ENCODE results near the gene SMARCAD1. TPM values are rescaled to one million over a fixed set of nuclear protein-coding genes. Genes with fewer than 3 reads are reported as not detected.
"Not testable (repeated sequence)": the region's sequence is repeated elsewhere in the genome, so short reads cannot be mapped to it uniquely, and the experiment has no call there.

SMARCAD1 gene
- total RNA-seq, 1 experiment from 2014 or later, result 18.7 TPM

DNA sequence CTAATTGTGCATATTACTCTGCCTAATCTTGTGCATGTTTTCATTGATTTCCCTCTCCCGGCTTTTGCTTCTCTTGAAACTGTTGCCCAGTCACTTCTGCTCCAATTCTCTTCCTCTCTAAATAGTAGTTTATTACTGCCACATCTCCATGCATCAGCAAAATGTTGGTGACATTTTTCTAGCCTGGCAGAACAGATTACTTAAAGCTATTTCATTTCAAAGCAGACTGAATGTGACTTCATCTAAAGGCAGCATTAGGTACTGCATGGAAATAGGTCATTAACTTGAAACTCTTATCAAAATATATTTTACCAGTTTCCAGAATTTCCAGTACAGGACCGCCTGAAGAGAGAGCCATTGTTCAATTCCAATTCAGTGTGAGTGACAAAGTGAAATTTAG lies 82.6 kb downstream of the SMARCAD1 start:
- DNase-seq (ENCODE audit: low read depth), result no peak

DNA sequence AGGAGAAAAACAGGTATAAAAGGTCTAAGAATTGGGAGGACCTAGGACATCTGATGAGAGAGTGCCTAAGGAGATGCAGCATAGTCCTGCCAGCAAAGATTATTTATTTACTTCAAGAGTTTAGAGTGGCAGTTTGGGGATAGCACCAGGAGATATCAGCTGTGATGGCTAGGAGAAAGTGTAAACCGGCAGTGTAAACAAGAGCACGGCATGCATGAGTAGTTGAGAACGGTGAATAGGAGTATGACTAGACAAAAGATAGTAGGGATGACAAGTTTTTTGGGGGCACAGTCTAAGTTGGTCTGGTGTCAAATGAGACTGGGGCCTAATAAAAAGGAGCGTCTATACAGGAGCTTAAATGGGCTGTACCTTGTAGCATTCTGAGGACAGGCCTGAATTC lies 86.3 kb downstream of the SMARCAD1 start:
- DNase-seq (ENCODE audit: low read depth), result not testable (repeated sequence)

DNA sequence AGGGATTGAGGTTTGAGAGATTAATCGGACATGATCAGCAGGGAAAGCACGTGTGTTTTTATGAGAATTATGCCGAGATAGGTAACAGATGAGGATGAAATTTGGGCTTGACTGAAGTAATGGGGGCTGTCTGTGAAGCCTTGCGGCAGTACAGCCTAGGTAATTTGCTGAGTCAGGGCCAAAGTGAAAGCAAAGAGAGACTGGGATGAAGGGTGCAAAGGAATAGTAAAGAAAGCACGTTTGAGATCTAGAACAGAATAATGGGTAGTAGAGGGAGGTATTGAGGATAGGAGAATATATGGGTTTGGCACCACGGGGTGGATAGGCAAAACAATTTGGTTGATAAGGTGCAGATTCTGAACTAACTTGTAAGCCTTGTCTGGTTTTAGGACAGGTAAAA lies 87.8 kb downstream of the SMARCAD1 start:
- not testable (repeated sequence) for DNase-seq (ENCODE audit: low read depth)

DNA sequence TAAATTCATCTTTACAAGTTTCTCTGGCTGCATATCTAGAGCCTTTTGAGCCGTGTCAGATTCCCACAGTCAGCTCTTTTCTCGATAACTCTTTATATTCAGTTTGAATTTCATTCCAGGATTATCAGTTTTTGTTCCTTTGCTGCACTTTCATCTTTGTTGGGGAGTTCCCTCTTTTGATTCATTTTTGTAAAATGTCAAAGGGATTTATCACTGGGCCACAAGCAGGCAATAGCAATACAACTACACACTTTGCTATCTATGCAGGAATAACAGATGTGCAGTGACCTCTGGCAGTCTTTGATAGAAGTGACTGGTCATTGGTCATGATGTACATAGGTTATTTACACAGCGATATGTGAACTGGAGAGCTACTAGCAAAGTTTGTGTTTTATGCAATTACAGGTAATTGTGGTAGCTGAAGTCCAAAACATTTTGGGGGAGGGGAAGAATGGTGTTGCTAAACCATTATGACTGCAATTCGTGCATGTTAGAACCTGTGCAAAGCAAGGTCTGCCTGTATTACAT lies 91.1 kb downstream of the SMARCAD1 start:
- no peak for DNase-seq (ENCODE audit: low read depth)

DNA sequence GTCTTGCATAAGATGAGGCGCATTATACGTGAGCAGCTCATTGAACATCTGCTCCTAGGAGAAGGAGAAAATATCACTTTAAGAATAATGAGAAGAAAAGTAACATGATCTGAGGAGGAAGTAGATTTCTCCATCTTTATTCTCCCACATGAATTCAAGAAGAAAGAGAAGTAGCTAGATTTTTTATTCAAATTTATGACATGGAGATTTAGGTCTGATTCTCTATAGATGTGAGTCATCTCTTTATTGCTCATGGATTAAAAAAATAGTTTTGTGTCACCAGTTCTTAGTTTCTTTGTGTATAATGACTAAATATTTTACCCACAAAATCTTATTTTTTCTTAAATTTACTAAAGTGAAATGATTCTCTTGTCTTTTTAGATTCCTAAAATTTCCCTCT lies 94.5 kb downstream of the SMARCAD1 start:
- DNase-seq (ENCODE audit: low read depth), result no peak

DNA sequence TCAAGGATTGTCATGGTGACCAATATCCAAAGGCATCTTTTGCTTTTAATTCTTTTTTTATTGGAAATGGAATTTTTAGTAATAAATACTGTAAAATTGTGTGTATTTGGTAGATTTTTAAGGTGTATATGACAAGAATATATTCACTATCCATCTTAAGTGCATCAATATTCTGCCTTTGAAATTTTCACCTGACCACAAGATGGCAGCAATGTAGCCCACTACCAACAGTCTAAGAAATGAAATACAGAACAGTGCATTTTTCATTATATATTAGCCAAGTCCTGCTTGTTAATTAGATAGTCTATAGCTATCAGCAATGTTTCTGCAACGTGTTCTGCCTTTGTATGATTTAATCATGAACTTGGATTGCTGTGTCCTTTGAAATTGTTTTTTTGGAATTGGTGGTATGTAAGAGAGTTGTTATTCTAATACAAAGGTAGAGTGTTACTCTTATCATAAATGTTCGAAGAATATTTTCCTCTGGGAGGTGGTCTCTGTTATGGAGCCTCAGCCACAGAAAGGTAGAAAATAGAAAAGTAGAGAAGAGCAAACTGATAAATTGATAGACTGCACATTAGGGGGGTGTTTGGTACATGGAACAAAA lies 96.8 kb downstream of the SMARCAD1 start:
- DNase-seq (ENCODE audit: low read depth), result peak; percentile 22

DNA sequence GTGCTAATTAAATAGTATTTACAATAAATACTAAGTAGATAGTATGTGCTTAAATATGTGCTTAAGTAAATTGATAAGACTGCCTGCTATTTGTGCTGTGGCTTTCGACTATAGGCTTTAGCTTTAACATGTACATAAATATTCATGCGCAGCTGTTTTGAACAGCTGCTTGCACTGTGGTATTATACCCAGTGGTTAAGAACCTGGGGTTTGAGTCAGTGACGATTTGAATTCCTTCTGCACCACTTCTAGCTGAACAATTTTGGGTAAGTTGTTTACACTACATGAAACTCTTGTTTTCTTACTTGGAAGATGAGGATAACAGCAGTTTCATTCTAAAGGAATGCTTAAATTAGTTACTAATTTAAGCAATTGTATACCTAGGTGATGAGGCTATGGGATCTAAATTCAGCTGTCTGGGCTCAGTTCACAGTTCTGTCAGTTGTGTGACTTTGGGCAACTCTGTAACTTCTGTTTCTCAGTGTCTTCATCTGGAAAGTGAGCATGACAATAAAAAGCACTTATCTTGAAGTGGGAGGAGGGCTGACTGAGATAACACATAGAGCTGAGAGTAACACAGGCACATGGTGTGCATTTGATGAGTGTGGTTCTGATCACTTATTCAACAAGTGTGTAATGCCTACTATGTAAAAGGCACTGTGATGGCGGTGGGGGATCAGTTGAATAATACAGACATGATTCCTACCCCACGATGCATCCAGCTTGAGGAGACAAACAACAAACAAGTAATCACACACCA lies 98.0 kb downstream of the SMARCAD1 start:
- DNase-seq (ENCODE audit: low read depth), result no peak

DNA sequence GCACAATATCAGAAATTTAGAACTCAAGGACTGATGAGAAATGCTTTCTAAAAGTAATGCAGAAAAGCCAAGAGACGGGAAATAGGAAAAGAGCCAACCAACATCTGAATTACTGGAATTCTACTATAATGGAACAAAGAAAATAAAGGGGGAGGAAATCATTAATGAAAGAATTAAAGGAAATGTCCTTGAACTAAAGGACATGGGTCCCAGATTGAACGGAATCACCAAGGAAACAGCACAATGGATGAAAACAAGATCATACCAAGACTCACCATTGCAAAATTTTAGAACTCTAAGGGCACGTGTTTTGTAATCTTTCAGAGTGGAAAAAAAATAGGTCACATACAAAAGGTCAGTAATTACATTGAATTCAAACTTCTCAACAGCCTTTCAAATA lies 99.0 kb downstream of the SMARCAD1 start:
- no peak for DNase-seq (ENCODE audit: low read depth)

DNA sequence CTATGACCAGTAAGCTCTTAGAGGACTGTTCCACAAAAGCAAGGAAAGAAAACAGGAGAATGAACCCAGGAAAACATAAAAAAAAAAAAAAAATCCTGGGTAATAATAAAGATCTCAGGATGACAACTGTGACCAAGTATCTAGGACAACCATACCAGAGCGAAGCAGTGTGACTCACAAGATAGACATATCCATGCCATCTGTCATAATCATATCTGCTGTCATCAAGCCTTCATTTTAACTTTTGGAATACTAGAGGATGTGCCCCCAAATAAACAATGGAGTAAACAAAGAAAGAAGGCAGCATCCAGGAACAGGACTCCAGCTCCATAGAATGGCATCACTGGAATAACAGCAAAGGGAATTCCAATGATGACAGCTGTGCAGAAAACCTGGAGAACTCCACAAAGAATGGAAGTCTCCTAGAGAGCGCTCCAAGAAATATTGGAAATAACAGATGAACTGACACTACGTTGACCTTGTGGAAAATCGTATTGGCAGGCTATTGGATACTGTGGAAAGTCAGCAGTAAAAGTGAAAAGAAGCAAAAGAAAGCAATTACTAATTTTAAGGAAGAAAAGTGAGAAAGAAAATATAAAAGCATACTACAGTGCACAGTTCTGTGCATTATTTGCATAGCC lies 99.7 kb downstream of the SMARCAD1 start:
- no peak for DNase-seq (ENCODE audit: low read depth)

DNA sequence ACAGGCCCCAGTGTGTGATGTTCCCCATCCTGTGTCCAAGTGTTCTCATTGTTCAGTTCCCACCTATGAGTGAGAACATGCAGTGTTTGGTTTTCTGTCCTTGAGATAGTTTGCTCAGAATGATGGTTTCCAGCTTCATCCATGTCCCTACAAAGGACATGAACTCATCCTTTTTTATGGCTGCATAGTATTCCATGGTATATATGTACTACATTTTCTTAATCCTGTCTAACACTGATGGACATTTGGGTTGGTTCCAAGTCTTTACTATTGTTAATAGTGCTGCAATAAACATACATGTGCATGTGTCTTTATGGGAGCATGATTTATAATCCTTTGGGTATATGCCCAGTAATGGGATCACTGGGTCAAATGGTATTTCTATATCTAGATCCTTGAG lies 112.3 kb downstream of the SMARCAD1 start:
- not testable (repeated sequence) for DNase-seq (ENCODE audit: low read depth)

DNA sequence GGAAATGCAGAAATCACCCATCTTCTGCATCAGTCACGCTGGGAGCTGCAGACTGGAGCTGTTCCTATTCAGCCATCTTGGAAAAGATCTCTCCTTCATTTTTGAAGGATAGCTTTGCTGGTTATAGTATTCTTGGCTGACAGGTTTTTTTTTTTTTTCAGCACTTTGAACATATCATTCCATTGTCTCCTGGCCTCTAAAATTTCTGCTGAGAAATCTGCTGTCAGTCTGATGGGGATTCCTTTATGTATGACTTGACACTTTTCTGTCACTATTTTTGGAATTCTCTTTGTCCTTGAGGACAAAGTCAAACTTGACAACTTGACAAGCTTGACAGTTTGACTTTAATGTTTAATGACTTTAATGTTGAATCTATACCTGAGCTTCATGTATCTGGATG lies 118.2 kb downstream of the SMARCAD1 start:
- DNase-seq (ENCODE audit: low read depth), result no peak

DNA sequence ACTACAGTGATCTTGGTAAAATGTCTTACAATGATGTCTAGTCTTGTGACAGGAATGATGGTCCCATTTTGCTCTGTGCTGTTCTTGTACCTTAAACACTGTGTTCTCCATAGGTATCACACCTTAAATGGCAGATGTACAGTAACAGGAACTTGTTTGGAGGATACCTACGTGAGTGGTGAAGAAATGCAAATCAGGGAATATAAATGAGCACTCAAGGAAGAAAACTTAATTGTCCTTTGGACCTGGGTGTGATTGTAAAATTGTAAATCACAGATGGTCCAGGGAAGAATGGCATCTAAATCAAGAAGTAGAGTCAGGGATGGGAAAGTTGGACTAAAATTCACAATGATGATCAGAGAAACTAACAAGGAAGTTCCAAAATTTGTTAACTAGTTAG lies 122.3 kb downstream of the SMARCAD1 start:
- no peak for DNase-seq (ENCODE audit: low read depth)

DNA sequence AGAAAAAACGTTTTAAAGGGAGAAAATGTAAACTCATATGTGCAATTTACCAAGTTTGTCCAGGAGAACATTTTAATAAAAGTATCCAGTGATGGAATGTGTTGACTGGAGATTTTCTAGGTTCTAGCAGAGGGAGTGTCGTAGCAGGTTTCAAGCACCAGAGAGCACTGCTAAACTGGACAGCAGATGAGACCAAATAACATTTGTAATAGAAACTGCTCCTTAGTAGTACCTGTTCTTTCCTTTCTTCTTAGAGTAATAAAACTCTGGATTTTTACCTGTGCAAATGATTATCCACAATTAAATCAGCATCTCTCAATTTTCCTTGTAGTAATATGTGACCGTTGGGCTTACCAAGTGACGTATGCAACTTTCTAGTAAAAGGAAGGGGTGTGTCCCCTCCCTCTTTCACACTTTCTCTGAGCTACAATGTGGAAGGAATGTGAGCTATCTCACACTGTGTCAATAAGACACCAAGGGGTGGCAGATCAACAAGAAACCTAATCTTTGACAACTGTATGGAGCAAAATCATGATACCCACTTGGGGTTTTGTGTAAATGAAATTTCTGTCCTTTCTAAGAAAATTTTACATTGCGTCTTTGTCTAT lies 125.4 kb downstream of the SMARCAD1 start:
- no peak for DNase-seq (ENCODE audit: low read depth)

DNA sequence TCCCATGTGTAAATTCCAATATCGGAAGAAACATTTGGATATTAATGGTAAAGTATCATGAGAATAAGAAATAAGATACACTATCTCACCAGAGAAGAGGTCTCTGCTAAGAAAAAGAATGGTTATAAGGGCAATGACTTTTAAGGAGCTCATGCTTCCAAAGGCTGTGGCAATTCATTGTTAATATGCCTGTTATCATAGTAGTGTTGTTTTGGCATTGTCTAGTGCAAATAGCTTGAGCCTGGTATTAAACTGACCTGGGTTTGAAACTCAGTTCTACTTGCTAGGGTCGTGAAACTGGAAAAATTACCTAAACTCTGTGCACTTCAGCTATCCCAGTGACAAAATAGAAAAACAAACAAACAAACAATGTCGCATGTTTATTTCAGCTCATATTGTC lies 126.2 kb downstream of the SMARCAD1 start:
- DNase-seq (ENCODE audit: low read depth), result no peak

DNA sequence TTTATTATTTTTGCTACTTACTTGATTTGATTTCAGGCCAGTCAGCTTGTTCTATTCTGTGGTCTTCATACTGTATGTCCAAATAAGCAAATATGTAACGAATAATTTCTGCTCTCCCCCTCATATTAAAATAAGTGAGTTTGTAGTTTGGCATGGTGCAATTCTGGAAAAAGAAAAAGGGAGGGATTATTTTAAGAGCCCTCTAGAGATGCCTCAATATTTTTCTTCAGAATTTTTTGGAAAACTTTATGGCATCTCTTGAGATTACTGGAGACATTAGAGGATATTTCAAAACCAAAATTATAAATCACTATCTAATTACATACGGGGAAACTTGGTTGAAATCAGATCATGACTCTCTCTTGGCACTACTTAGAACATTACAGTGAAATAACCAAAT lies 126.8 kb downstream of the SMARCAD1 start:
- DNase-seq (ENCODE audit: low read depth), result no peak

DNA sequence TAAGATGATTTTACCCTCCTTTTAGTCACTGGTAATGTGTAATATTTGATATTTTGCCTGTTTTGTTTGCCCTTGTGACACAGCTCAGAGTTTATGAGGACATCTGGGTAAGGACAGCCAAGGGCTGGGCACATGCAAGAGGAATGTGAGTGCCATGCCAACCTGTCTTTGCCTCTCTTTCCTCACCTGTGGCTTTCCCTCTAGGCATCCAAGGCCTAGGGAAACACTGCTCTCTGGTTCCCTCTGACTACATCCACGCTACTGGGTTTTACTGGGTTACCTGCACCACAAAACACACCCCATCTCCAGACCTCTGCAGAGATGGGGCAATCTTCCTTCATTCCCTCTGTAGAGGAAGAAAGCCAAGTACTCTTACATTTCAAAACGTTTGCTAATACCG lies 127.3 kb downstream of the SMARCAD1 start:
- no peak for DNase-seq (ENCODE audit: low read depth)

DNA sequence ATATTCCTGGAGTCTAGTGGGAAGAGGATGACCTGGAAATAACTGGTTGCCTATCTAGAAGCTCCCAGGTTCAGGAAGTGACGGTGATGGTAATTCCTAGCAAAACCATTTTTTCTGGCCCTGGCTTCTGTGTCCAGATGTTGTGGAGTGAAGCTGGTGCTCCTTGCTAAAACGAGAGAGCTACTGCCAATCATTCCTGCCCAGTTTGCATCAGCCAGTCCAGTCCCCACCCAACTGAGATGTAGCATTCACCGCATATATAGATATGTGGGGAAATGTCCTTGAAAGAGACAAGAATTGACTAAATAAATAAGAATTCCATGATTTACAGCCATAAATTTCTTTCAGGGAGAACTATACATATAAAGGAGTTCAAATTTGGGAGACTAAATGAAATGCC lies 128.6 kb downstream of the SMARCAD1 start:
- no peak for DNase-seq (ENCODE audit: low read depth)

DNA sequence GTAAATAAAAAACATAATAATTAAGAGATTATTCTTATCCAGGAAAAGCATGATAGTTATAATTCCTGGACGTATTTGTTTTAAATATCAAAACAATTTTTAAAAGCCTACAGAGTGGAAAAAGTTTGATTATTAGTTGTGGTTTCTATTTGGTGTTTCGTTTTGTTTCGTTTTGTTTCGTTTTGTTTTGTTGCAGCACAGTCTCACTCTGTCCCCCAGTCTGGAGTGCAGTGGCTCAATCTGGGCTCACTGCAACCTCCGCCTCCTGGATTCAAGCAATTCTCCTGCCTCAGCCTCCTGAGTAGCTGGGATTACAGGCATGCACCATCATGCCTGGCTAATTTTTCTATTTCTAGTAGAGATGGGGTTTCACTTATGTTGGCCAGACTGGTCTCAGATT lies 129.1 kb downstream of the SMARCAD1 start:
- not testable (repeated sequence) for DNase-seq (ENCODE audit: low read depth)

DNA sequence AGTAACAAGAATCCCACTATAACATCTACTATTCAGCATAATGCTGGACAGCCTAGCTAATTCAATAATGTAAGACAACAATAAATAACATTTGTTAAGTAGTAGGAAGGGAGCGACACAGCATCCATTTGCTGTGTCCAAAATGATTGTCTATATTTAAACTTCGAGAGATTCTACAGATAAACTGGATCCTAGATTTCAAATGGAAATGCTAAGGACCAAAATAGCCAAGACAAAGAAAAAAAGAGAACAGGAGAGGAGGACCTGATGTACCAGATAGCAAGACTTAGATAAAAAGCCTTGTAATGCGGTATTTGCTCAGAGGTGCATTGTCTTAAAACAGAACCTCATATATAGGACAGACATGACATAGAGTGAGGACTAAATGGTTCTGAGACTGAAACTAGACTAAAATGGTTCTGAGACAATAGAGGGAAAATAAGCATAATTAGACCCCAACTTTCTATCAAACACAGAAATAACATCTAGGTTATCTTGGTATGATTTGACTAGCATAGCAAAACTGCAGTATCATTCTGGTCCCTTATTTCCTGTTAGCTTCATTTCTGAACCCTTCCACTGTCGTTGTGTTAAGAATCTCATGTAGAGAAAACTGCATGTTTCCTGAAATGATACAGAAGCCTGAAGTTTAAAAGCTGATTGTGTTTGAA lies 131.2 kb downstream of the SMARCAD1 start:
- DNase-seq (ENCODE audit: low read depth), result no peak

DNA sequence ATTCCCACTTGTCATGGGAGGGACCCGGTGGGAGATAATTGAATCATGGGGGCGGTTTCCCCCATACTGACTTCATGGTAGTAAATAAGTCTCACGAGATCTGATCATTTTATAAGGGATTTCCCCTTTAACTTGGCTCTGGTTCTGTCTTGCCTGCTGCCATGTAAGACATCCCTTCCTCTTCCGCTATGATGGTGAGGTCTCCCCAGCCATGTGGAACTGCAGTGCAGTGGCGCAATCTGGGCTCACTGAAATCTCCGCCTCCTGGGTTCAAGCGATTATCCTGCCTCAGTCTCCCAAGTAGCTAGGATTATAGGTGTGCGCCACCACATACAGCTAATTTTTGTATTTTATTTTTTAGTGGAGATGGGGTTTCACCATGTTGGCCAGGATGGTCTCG lies 132.1 kb downstream of the SMARCAD1 start:
- no peak for DNase-seq (ENCODE audit: low read depth)
